H1 (cell line): ENCODE data around the gene RPS6KB2. TPM values are rescaled to one million over a fixed set of nuclear protein-coding genes. Genes with fewer than 3 reads are reported as not detected.

ENCODE experiments used
- CTCF ChIA-PET: fragments of 300-600 bp; sonication (Branson Sonifier 250); formaldehyde crosslinking; loops from one replicate; lab custom pipeline; 2021; ENCODE audit not compliant: partially characterized antibody; lab: Charles Lee
- POLR2A ChIA-PET: fragments of 300-600 bp; sonication (Branson Sonifier 250); formaldehyde crosslinking; loops from one replicate; lab custom pipeline; 2021; ENCODE audit warnings: inconsistent platforms; ENCODE audit not compliant: partially characterized antibody; lab: Charles Lee
- DNase-seq, 2 experiments: peaks; one replicate each; pipeline versions ENCODE4 v3.0.0 to v3.0.0-alpha.2; 2010 to 2022; ENCODE audit warnings: low spot score in 2 of 2, low read depth in 1 of 2, mixed read lengths in 1 of 2
- FAIRE-seq: peaks from 2 replicates; lab custom pipeline; 2011; peaks lifted over from hg19 to GRCh38; lab: Jason Lieb, UNC
- H2AFZ ChIP-seq: 2 replicates; pipeline ENCODE4 v1.8.1; 2012; ENCODE audit warnings: low read length, inconsistent platforms
- H2AK5ac ChIP-seq: 2 replicates; pipeline ENCODE4 v1.6.1; 2013; ENCODE audit warnings: low read depth, low read length
- H2BK120ac ChIP-seq: replicated peaks from 2 replicates; pipeline ENCODE3; 2013; ENCODE audit warnings: low read depth, low read length, inconsistent platforms
- H2BK12ac ChIP-seq: 2 replicates; pipeline ENCODE4 v1.6.1; 2013; ENCODE audit warnings: low read depth, low read length
- H2BK15ac ChIP-seq: 2 replicates; pipeline ENCODE4 v1.6.1; 2013; ENCODE audit warnings: low read length
- H2BK20ac ChIP-seq: 2 replicates; pipeline ENCODE4 v1.6.1; 2013; ENCODE audit warnings: low read length
- H2BK5ac ChIP-seq: 2 replicates; pipeline ENCODE4 v1.6.1; 2013; ENCODE audit warnings: low read depth, low read length
- H3K14ac ChIP-seq: 2 replicates; pipeline ENCODE4 v1.6.1; 2013; ENCODE audit warnings: inconsistent platforms; ENCODE audit not compliant: insufficient read length
- H3K18ac ChIP-seq: 2 replicates; pipeline ENCODE4 v1.6.1; 2013; ENCODE audit warnings: low read length; ENCODE audit errors: extremely low read depth
- H3K23ac ChIP-seq: 2 replicates; pipeline ENCODE4 v1.6.1; 2013; ENCODE audit warnings: inconsistent platforms; ENCODE audit not compliant: insufficient read length
- H3K23me2 ChIP-seq: 2 replicates; pipeline ENCODE4 v1.6.1; 2013; ENCODE audit warnings: low read depth, low read length
- H3K27ac ChIP-seq: 2 replicates; pipeline ENCODE4 v1.6.1; 2011; ENCODE audit warnings: low read depth, low read length, inconsistent platforms
- H3K27me3 ChIP-seq, 4 experiments: replicated peaks in 1 of 4; 1 replicate in 1 of 4; 2 replicates in 3 of 4; pipeline versions ENCODE4 v1.6.1 to v1.8.1; 2011 to 2013; ENCODE audit warnings: low read length in 3 of 4, mild to moderate bottlenecking in 3 of 4, inconsistent platforms in 2 of 4, mixed read lengths in 2 of 4, moderate library complexity in 1 of 4; ENCODE audit not compliant: control insufficient read depth in 3 of 4, insufficient read depth in 3 of 4; ENCODE audit errors: extremely low read depth in 1 of 4
- H3K36me3 ChIP-seq, 4 experiments: 2 replicates each; pipeline versions ENCODE4 v1.6.1 to v1.8.1; 2011 to 2013; ENCODE audit warnings: mild to moderate bottlenecking in 4 of 4, low read length in 3 of 4, moderate library complexity in 2 of 4, control low read depth in 1 of 4, inconsistent platforms in 1 of 4; ENCODE audit not compliant: insufficient read depth in 4 of 4, control insufficient read depth in 2 of 4
- H3K4ac ChIP-seq: replicated peaks from 2 replicates; pipeline ENCODE3; 2013; ENCODE audit warnings: low read length, low read depth, mixed read lengths, inconsistent platforms; ENCODE audit not compliant: insufficient read length
- H3K4me1 ChIP-seq, 4 experiments: replicated peaks in 1 of 4; 1 replicate in 1 of 4; 2 replicates in 3 of 4; pipeline versions ENCODE4 v1.6.1 to v1.8.1; 2011 to 2013; ENCODE audit warnings: low read length in 3 of 4, inconsistent platforms in 2 of 4, mixed read lengths in 1 of 4; ENCODE audit not compliant: insufficient read depth in 4 of 4, control insufficient read depth in 3 of 4
- H3K4me2 ChIP-seq, 2 experiments: 2 replicates each; pipeline versions ENCODE4 v1.6.1 to v1.8.1; 2011 to 2013; ENCODE audit warnings: low read depth in 2 of 2, low read length in 2 of 2, control low read depth in 1 of 2, inconsistent platforms in 1 of 2, mild to moderate bottlenecking in 1 of 2; ENCODE audit not compliant: insufficient read depth in 1 of 2
- H3K4me3 ChIP-seq, 4 experiments: fragments of 200-600, 300-600 bp in 1 of 4; sonication (generic), shearing (Covaris generic), sonication (Bioruptor Twin) in 1 of 4; 2 replicates each; pipeline versions ENCODE4 v1.5.1 to v1.8.1; 2011 to 2016; ENCODE audit warnings: low read length in 4 of 4, low read depth in 3 of 4, control low read depth in 2 of 4, inconsistent platforms in 2 of 4, mild to moderate bottlenecking in 2 of 4, mixed read lengths in 1 of 4, moderate library complexity in 1 of 4; ENCODE audit not compliant: insufficient read depth in 2 of 4; ENCODE audit errors: extremely low read depth in 1 of 4
- H3K56ac ChIP-seq: replicated peaks from 2 replicates; pipeline ENCODE3; 2013; ENCODE audit warnings: low read depth, mild to moderate bottlenecking, mixed read lengths, low read length, inconsistent platforms; ENCODE audit not compliant: insufficient read length
- H3K79me1 ChIP-seq: 2 replicates; pipeline ENCODE4 v1.6.1; 2013; ENCODE audit warnings: low read depth, low read length, control low read depth
- H3K79me2 ChIP-seq, 2 experiments: 2 replicates each; pipeline versions ENCODE4 v1.6.1 to v1.8.1; 2012 to 2013; ENCODE audit warnings: low read length in 2 of 2, mild to moderate bottlenecking in 2 of 2, inconsistent platforms in 1 of 2; ENCODE audit not compliant: insufficient read depth in 2 of 2, control insufficient read depth in 1 of 2
- H3K9ac ChIP-seq, 4 experiments: replicated peaks in 1 of 4; 1 replicate in 1 of 4; 2 replicates in 3 of 4; pipeline versions ENCODE4 v1.6.1 to v1.8.1; 2011 to 2013; ENCODE audit warnings: low read depth in 3 of 4, low read length in 3 of 4, control low read depth in 2 of 4, mild to moderate bottlenecking in 2 of 4, moderate library complexity in 2 of 4, inconsistent platforms in 1 of 4; ENCODE audit errors: extremely low read depth in 1 of 4
- H3K9me3 ChIP-seq, 2 experiments: 2 replicates each; pipeline versions ENCODE4 v1.6.1 to v1.8.1; 2012 to 2013; ENCODE audit warnings: mild to moderate bottlenecking in 2 of 2, moderate library complexity in 2 of 2, control low read depth in 1 of 2, inconsistent platforms in 1 of 2, low read depth in 1 of 2, low read length in 1 of 2, mixed read lengths in 1 of 2; ENCODE audit not compliant: insufficient read depth in 2 of 2
- H4K20me1 ChIP-seq, 2 experiments: replicated peaks in 1 of 2; 2 replicates each; pipeline versions ENCODE3 to v1.8.1; 2011 to 2013; ENCODE audit warnings: inconsistent platforms in 2 of 2, low read length in 2 of 2, mild to moderate bottlenecking in 1 of 2; ENCODE audit not compliant: insufficient read depth in 2 of 2, control insufficient read depth in 1 of 2
- H4K5ac ChIP-seq: 2 replicates; pipeline ENCODE4 v1.6.1; 2013; ENCODE audit warnings: low read length, low read depth, mixed read lengths, inconsistent platforms; ENCODE audit not compliant: insufficient read length
- H4K8ac ChIP-seq: 2 replicates; pipeline ENCODE4 v1.8.0; 2013; ENCODE audit warnings: mild to moderate bottlenecking, moderate library complexity, low read length, inconsistent platforms; ENCODE audit not compliant: insufficient read depth; ENCODE audit errors: extremely low read depth
- H4K91ac ChIP-seq: replicated peaks from 2 replicates; pipeline ENCODE3; 2013; ENCODE audit warnings: low read length, mixed read lengths, inconsistent platforms; ENCODE audit not compliant: insufficient read length
- ASH2L ChIP-seq: fragments of 200-600, 300-600 bp; sonication (generic); IDR thresholded peaks from one replicate; pipeline ENCODE4 v1.7.1; 2017; ENCODE audit warnings: low read length
- BACH1 ChIP-seq: IDR thresholded peaks from 2 replicates; pipeline ENCODE4 v1.6.1; 2012; ENCODE audit warnings: low read length, improper control_type of control experiment
- CHD2 ChIP-seq: IDR thresholded peaks from 2 replicates; pipeline ENCODE4 v1.6.1; 2012; ENCODE audit warnings: low read length, improper control_type of control experiment
- CTBP2 ChIP-seq: IDR thresholded peaks from 2 replicates; pipeline ENCODE4 v1.7.0; 2011; ENCODE audit warnings: borderline replicate concordance, mild to moderate bottlenecking, moderate library complexity, mixed read lengths, low read length; ENCODE audit not compliant: insufficient read depth, insufficient read length
- FOSL1 ChIP-seq: IDR thresholded peaks from 2 replicates; pipeline ENCODE4 v1.6.1; 2011; ENCODE audit warnings: mild to moderate bottlenecking, low read depth, low read length, moderate library complexity; ENCODE audit not compliant: insufficient read depth
- NRF1 ChIP-seq: IDR thresholded peaks from 2 replicates; pipeline ENCODE4 v1.6.1; 2011; ENCODE audit warnings: mild to moderate bottlenecking, low read depth, low read length, improper control_type of control experiment
- SAP30 ChIP-seq: fragments of 300-600 bp; sonication (generic); IDR thresholded peaks from 2 replicates; pipeline ENCODE4 v1.7.1; 2012; ENCODE audit warnings: low read length, moderate library complexity, mild to moderate bottlenecking, inconsistent platforms; ENCODE audit not compliant: insufficient read depth, insufficient replicate concordance
- WGBS, 2 experiments: shearing (Covaris generic) in 1 of 2; methylation state at CpG; one replicate each; pipeline versions ENCODE4 v1.1.6 to v1.1.7; 2013 to 2015; ENCODE audit warnings: low lambda C conversion rate in 2 of 2, mixed read lengths in 2 of 2, inconsistent platforms in 1 of 2, low coverage in 1 of 2, missing lambda C conversion rate in 1 of 2; ENCODE audit not compliant: insufficient replicate concordance in 2 of 2, insufficient coverage in 1 of 2, insufficient read length in 1 of 2; ENCODE audit errors: extremely low coverage in 1 of 2, missing lambda C conversion rate in 1 of 2; 5-methylcytosine and 5-hydroxymethylcytosine counted together
- long read RNA-seq, 2 experiments: library from RNA in 1 of 2; library from capped mRNA in 1 of 2; stranded (forward); transcript quantifications; one replicate each; pipeline ENCODE4 v2.0.0, GENCODE V29; 2021; ENCODE audit warnings: inconsistent platforms in 1 of 2
- polyA minus RNA-seq, 3 experiments: library from RNA; depleted of rRNA, polyadenylated mRNA; stranded (reverse); fragments of >200 nt; gene quantifications; 1 replicate in 2 of 3; 2 replicates in 1 of 3; pipeline ENCODE4 v1.2.3, GENCODE V29; 2011
- polyA plus RNA-seq, 7 experiments: library from polyadenylated mRNA; depleted of rRNA in 3 of 7; stranded (reverse) in 5 of 7; unstranded in 2 of 7; fragments of >200 nt in 5 of 7; fragments of 200-250 nt in 2 of 7; gene quantifications; 1 replicate in 5 of 7; 2 replicates in 1 of 7; 4 replicates in 1 of 7; pipeline versions ENCODE4 v1.2.1 to v1.2.3, GENCODE V29; 2011 to 2013; ENCODE audit warnings: missing spikeins in 2 of 7, mixed read lengths in 2 of 7
- total RNA-seq: library from RNA; stranded (reverse); fragmentation: NEBNext Ultra II Directional; extraction: Animal tissue kit (Norgen Biotek cat#: 25700); gene quantifications from 2 replicates; pipeline ENCODE4 v1.2.1, GENCODE V29; 2021

The RPS6KB2 gene
- total RNA-seq (41.0 and 43.9 TPM in 2 replicates), polyA plus RNA-seq (2011; rRNA removed) (47.1 and 58.6 TPM in 2 replicates), polyA minus RNA-seq (2011; rRNA and poly(A)+ RNA removed) (36.3 and 41.7 TPM in 2 replicates)
- 54.3 TPM for polyA plus RNA-seq (2011; cell fraction: cytosol; rRNA removed)
- polyA plus RNA-seq (2011; cell fraction: nucleus; rRNA removed) = 104 TPM
- polyA plus RNA-seq (2012, experiment 1 of 2) = 31.6 to 44.5 TPM (median 41.0 TPM) in 4 replicates
- 44.7 TPM for polyA plus RNA-seq (2012, experiment 2 of 2)
- polyA plus RNA-seq (2013, experiment 1 of 2) = 27.6 TPM
- polyA plus RNA-seq (2013, experiment 2 of 2) = 27.9 TPM
- 30.8 TPM for polyA minus RNA-seq (2011; cell fraction: cytosol; rRNA and poly(A)+ RNA removed)
- polyA minus RNA-seq (2011; cell fraction: nucleus; rRNA and poly(A)+ RNA removed) = 44.4 TPM
- long read RNA-seq, experiment 1, transcript RPS6KB2-201 (15 exons, 1,733 nt) = major isoform, 15 of 32 reads
- long read RNA-seq, experiment 1, partial matches to known transcripts = 11 of 32 reads
- long read RNA-seq, experiment 1, other reads (novel, unspliced or antisense) = 6 of 32 reads
- long read RNA-seq, experiment 2, transcript RPS6KB2-201 (15 exons, 1,733 nt) = major isoform, 10 of 28 reads
- long read RNA-seq, experiment 2, partial matches to known transcripts = 15 of 28 reads
- long read RNA-seq, experiment 2, other reads (novel, unspliced or antisense) = 3 of 28 reads

DNA sequence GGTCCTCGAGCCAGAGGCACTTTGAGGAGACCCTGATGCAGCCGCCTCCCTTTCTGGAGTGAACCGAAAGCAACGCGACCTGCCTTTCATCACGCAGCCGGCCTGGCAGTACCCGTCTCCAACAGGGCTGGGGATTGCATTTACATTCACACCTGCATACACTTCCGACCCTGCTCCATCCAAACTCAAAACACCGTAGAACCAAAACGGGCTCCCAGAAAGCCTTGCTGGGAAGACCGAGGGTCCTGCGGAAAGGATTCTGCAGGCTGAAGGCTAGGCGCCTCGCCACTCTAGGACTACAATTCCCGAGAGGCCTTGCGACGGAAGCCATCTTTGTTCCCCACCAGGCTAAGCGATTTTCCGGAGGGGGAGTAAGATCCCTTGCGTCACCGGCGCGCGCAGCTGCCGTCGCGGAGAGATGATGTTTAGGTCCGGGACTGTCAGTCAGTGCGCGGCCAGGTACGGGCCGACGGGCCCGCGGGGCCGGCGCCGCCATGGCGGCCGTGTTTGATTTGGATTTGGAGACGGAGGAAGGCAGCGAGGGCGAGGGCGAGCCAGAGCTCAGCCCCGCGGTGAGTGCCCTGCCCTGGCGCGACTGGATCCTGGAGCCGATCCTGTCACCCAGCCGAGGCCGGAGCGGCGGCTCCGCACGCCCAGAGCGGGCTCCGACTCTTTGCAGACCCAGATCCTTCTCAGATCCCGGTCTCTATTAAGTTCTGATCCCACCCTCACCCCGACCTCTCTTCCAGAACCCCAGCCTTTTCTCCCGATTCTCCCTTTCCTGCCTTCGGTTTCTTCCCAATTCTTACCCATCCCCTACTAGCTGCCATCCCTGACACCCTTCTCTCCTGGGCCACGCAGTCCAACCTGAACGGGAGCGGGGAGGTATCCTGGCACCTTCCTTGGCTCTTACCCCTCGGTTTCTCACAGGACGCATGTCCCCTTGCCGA, at the start of gene RPS6KB2:
Gene RPS6KB2 (plus strand): TSS at position 443 of the 950 bp plus-strand sequence. CDS start 52 bp downstream, at position 495.
- POLR2A ChIA-PET = interaction anchor here (0.8 to 3.9 kb wide), 14 partner anchors 9 to 42 kb away, joined by 3 to 37 read pairs (median 4); partner anchors contain the start of genes CABP4, GPR152, PPP1CA and PTPRCAP
- Histone ChIP-seq H3K4me3 (peak within 1 kb of the TSS; percentile 66 to 98 (median 90)), H3K4me2 (peak within 1 kb of the TSS; percentile 60 to 96), H3K14ac (no peak within 1 kb of the TSS), H3K18ac (peak within 1 kb of the TSS; percentile 24; the same call in 1 of the 2 replicates), H3K27me3 (no peaks in the 10 kb centered on the region), H4K5ac (peak within 1 kb of the TSS; percentile 84), H3K79me2 (peaks cover 0 to 9% of the 10 kb centered on the region in 2 experiments; a peak in 2 of 4 replicates), H2BK15ac (peak within 1 kb of the TSS; percentile 72; the same call in 1 of the 2 replicates), H2BK20ac (no peak within 1 kb of the TSS), H4K8ac (peak within 1 kb of the TSS; percentile 89; the same call in 1 of the 2 replicates), H3K56ac (peak within 1 kb of the TSS; percentile 26), H2AFZ (peak within 1 kb of the TSS; percentile 37; the same call in 1 of the 2 replicates), H3K23me2 (peaks cover 10% of the 10 kb centered on the region), H3K4ac (peak within 1 kb of the TSS; percentile 98), H3K23ac (no peak within 1 kb of the TSS), H3K9ac (peak within 1 kb of the TSS; percentile 72 to 86 (median 77)), H3K79me1 (peaks cover 5% of the 10 kb centered on the region), H4K91ac (peak within 1 kb of the TSS; percentile 73), H2AK5ac (peak within 1 kb of the TSS; percentile 11; the same call in 1 of the 2 replicates), H3K9me3 (no peaks in the 10 kb centered on the region), H3K4me1 (peaks cover 0 to 12% (median 4%) of the 10 kb centered on the region in 4 experiments; a peak in 6 of 7 replicates), H2BK5ac (peak within 1 kb of the TSS; percentile 77), H2BK120ac (no peak within 1 kb of the TSS), H2BK12ac (no peak within 1 kb of the TSS), H3K27ac (peak within 1 kb of the TSS; percentile 33), H4K20me1 (no peaks in the 10 kb centered on the region), H3K36me3 (peaks cover 0 to 9% (median 4%) of the 10 kb centered on the region in 4 experiments; a peak in 5 of 8 replicates)
- WGBS, 2 experiments = 4% methylated on average over 63 of the region's 68 CpGs; no CpG with 5 or more reads in 1 of the 2 experiments
- DNase-seq (peak; percentile 91 to 100), FAIRE-seq (peak; percentile 83)
- CTCF ChIA-PET = interaction anchor here (1.8 kb wide), 1 partner anchor 27 kb away, joined by 5 read pairs; the partner anchor contains the start of gene PPP1CA
- no peak for TF ChIP-seq CTBP2
- peak; percentile 90 for TF ChIP-seq ASH2L
- TF ChIP-seq SAP30 = peak; percentile 20
- no peak for TF ChIP-seq FOSL1
- TF ChIP-seq CHD2 = peak; percentile 45
- TF ChIP-seq NRF1 = peak; percentile 3; the same call in 1 of the 2 replicates
- TF ChIP-seq BACH1 = no peak
